ENCODE results near the gene CPD.

The CPD gene

GRCh38 chr17:30357476-30357875 is 21.3 kb upstream of the CPD start:
- DNase-seq: no peak

- no peak for DNase-seq
These were observed 20.5 kb upstream of the CPD start for GRCh38 chr17:30358055-30358760.

- no peak for DNase-seq
These were observed 18.5 kb upstream of the CPD start for GRCh38 chr17:30360086-30360808.

GRCh38 chr17:30361766-30362279 is 16.9 kb upstream of the CPD start:
- DNase-seq: no peak

GRCh38 chr17:30363715-30364202 is 15.0 kb upstream of the CPD start:
- no peak for DNase-seq

- DNase-seq: no peak
These were observed 12.2 kb upstream of the CPD start for GRCh38 chr17:30366536-30366935.

- DNase-seq: no peak
These were observed 9.6 kb upstream of the CPD start for GRCh38 chr17:30368912-30369720.

- DNase-seq: no peak
These were observed 8.7 kb upstream of the CPD start for GRCh38 chr17:30369995-30370394.

- DNase-seq: no peak
These were observed 6.0 kb upstream of the CPD start for GRCh38 chr17:30372755-30373154.

GRCh38 chr17:30375661-30376060 is 3.1 kb upstream of the CPD start:
- DNase-seq: no peak

GRCh38 chr17:30376621-30377452 is 1.9 kb upstream of the CPD start:
- peak; percentile 62 for DNase-seq

- DNase-seq: no peak
These were observed 1.0 kb upstream of the CPD start for GRCh38 chr17:30377574-30378240.

- peak; percentile 44 for DNase-seq
These were observed 394 bp upstream of the CPD start for GRCh38 chr17:30378241-30378824.

- DNase-seq: peak; percentile 31
These were observed 676 bp downstream of the CPD start for GRCh38 chr17:30379303-30379902.

GRCh38 chr17:30379903-30380381 is 1.2 kb downstream of the CPD start:
- no peak for DNase-seq

- DNase-seq: no peak
These were observed 2.1 kb downstream of the CPD start for GRCh38 chr17:30380643-30381339.

- DNase-seq: no peak
These were observed 2.6 kb downstream of the CPD start for GRCh38 chr17:30381340-30381659.

- no peak for DNase-seq
These were observed 3.6 kb downstream of the CPD start for GRCh38 chr17:30382345-30382744.

GRCh38 chr17:30388321-30389179 is 9.8 kb downstream of the CPD start:
- DNase-seq: no peak

Data from right hindlimb (tissue), 1 donor.